GM19099 (cell line): ENCODE data around the gene PACRG.

Source experiments
- POLR2A ChIP-seq: IDR thresholded peaks from 3 replicates; pipeline ENCODE4 v1.6.1; 2011; ENCODE audit warnings: low read depth; ENCODE audit not compliant: insufficient read length; ENCODE audit errors: extremely low read depth

Gene PACRG

DNA sequence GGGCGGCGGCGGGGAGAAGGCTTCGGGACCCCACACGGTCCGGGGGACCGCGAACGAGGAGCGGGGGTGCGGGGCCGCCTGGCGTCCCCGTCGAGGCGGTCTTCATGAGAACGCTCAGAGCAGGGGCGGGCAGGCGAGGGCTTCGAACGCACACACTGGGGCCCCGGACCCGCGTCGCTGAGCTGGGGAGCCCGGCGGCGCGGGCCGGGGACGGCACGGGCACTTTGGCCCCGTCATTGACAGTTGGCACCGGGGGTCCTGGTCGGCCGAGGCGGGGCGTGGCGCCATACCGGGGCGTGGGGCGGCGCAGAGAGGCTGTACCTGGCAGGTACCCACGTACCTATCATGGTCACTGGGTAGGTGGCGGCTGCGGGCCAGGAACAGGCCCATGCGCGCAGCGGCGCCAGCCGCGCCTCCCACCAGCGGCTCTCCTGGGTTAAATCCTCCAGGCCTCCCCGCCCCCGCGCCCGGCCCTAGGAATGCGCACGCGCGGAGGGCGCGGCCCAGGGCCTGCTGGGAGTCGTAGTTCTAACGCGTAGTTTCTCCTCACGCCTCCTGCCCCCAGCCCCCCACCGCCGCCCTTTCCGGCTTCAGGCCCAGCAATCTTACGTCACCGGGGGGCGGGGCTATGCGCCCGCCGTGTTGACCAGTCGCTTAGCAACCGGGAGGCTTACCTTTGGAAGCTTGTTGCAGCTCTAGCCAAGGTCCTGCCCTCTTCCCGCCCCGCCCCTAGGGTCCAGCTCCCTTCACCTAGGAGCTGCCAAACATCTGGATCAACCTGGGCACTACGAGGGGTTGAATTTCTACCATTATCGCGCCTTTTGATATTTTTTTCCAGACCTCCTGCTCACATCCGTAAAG is at the start of gene PACRG, which contains the start of gene PRKN:
Gene PACRG (plus strand): TSS at position 653 of the 861 bp plus-strand sequence.
Gene PRKN (minus strand): TSS at position 445 of the 861 bp plus-strand sequence.
- no peak for TF ChIP-seq POLR2A

DNA sequence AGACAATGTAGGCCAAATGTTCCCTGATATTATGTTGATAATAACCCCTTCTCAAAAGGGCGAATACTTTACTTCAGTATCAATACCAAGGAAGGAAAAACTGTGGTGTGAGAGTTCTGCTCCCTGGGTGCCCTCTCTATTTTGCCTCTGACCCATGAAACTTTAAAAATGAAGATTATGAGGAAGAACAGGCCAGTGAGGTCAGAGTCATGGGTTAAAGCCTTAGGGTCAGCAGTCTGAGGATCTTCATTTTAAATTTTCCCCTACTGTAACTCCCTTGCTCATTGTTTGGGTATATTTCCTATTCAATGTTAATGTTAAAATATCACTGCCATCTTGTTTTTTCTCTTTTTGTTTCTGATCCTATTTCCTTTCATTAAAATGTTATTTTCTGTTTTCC is 48.1 kb upstream of the PACRG start:
- no peak for TF ChIP-seq POLR2A

DNA sequence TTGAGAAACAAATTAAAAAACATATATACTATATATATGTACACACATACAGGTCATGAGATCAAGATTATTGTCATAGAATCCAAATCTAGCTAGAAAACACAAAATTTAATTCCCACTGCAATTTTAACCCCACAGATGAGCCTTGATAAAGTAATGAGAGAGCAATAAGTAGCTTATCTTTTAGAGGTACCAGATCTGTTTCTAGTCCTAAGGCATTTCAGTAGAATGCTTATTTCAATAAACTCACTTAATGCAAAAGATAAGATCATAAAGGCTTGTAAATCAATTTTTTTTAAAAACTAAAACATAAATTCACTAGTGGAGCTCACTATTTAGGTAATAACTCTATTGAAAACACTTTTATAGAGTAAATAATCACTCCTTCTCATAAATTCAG is 47.4 kb upstream of the PACRG start:
- TF ChIP-seq POLR2A = no peak

DNA sequence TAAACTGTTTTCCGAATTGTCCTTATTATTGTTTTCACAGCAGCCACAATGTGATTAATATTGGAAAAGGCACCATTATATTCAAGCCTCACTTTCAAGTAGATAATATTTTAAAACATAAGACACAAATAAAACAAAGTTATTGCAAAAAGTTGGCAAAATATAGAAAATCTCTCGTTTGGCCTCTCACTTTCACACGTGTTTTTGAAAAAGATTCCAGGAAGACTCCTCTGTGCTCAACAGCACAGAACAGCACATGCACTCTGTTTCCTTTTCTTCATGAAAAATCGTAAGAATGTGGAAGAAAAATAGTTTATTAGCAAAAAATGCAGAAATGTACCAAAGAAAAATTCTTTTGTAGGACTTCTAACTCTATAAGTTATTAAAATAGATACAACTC is 46.9 kb upstream of the PACRG start:
- TF ChIP-seq POLR2A = no peak

DNA sequence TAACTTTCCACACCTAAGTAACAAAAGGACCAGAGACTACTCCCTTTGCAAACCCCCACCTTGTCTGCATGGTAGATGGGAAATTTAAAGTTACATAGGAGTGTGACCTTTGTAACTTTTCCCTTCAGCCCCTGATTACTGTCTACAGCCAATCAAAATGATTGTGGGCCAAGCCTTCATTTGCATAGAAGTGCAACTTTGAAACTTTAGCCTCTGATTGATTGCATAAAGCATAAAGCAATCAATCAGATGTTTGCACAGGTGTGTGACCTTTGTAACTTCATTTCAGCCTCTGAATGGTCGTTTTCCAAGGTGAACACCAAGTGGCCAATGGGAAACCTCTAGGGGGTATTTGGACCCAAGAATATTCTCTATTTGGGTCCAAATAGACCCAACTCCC is 46.3 kb upstream of the PACRG start:
- no peak for TF ChIP-seq POLR2A

DNA sequence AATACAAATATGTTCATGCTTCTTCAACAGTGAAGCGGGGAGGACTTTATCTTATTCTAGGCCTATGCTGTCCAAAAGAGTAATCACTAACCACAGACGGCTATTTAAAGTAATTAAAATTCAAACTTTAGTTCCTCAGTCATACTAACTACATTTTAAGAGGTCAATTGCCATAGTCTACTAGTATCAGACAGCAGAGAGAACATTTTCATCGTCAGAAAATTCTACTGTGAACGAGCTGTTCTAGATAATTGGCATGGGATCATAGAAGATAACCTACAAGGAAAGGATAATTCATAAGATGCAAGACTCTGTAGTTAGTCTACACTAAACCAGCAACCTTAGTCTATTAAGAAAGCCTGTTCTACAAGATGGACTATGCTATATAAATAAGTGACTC is 44.6 kb upstream of the PACRG start:
- no peak for TF ChIP-seq POLR2A

DNA sequence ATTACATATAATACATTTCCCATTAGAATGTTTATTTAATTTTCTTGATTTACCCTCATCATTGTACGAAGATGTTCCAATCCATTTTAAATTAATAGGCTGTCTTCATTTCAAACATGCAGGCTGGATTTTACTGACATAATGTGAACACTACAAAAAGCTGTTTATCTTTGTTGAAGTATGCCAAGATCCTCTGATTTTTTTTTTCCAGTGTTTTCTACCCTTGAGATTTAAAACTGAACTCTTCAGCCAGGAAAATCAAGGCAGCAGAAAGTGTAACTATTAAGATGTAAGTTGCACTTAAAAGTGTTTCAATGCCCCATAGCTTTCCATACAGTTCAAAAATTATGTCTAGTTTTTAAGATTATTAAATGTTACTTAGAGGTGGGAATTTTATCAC is 43.7 kb upstream of the PACRG start:
- TF ChIP-seq POLR2A = no peak

DNA sequence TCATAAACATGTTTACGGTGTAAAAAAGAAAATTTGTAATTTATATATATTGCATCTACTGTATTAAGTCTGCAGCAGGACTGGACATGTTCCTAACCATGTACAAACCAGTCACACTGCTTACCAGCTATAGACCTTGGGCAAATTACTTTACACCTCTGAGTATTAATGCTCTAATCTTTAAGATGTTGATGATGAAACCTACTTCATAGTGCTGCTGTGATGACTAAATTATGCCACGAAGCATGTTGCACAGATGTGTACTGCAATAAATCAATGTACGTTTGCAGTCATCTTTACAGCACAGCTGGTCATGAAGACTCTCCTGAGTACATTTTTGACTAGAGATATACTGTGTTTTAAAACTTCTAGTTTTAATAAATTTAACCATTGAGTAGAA is 42.8 kb upstream of the PACRG start:
- no peak for TF ChIP-seq POLR2A

DNA sequence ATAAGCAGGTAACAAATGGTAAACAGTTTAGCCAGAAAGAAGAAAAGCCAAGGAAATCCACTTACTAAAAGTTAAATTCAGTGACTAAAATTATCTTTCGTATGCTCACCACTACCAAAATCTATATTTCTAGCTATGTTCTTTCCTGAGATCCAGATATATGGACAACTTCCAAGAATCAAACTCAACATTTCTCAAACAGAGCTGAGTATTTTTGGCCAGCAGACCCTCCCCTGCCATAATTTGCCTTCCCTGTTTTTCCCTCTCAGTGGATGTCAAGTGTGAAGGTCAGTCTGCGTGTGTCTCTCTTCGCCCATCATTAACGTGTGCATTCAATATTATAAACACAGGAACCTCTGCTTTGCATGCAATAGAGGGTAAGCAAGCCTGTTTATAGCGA is 42.2 kb upstream of the PACRG start:
- TF ChIP-seq POLR2A = no peak

DNA sequence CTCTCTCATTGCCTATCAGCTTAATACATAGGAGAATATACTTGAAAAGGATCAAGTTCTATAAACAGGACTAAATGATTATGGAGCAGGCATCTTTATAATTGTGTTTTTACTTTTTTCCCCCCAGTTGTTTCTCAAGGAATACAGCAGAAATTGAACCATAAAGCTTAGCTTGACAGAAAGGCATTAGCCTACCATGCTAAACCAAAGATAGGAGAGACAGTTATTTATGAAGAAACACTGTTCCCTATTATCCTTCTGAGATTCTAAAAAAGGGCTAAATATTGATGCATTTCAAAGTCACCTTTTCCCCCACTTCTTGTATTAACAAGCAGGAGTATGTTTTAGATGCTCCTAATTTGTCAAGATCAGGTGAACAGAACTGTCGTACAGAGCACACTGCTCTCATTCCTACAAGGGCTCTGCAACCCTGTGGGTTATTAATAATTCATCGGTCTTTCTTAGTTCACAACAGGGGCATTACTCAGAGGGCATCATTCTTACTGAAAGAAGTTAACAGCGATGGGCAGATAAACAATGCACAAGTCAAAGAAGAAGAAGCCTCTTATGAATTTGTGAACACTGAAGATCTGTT is 38.9 kb upstream of the PACRG start:
- no peak for TF ChIP-seq POLR2A

DNA sequence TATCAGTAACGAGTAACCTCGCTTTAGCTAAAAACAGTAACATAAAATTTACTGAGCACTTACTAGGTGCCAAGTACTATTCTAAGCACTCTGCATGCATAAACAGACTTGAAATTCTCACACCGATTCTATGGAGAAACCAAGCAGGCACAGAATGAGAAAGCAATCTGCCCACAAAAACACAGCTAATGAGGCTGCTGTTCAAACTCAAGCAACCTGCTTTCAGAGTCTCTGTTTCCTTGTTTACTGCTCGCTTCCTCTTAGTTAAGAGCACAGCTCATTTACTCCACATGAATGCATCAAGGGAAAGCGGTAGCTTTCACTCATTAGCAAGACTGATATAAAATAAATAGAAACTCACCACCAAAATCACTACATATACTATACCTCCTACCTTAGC is 37.6 kb upstream of the PACRG start:
- TF ChIP-seq POLR2A = no peak

DNA sequence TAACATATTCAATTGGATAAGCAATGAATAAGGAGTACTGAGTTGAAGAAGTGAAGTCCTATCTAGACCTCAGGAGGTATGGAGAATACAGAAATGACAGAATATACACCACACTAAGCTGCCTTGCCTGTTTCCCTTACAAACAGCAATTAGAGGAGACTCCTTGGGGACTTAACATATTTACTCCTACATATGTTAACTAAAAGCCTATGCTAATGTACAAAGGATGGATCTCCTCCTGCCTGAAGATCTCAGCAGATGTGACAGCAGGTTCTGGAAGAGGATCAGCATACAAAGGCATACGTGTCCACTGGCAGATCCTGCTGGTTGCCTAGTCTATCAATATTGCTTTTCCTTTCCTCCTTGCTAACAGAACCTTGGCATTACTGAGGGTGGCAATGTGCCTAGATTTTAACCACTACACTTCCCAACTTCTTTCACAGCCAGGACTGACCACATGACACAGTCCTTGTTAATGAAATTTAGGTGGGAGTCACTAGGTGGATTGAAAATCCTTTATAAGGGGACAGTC is 29.8 kb upstream of the PACRG start:
- no peak for TF ChIP-seq POLR2A

DNA sequence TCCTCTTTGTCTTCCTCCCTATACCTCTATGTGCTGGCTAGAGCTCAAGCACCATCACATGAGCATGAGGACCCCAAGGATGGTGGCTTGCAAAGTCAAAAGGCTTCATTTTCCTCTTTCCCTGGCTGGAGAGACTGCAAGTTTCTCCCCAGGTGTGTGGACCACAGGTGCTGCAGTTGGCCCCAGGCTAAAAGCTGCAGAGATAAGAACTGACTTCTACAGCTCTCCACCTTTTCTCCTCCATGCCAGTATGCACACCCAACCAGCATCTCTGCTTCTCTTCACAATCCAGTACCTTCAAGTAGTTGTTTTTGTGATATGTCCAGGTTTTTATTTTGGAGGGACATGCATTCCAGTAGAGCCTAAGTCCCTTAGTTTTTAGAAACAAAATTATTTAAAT is 29.3 kb upstream of the PACRG start:
- no peak for TF ChIP-seq POLR2A

DNA sequence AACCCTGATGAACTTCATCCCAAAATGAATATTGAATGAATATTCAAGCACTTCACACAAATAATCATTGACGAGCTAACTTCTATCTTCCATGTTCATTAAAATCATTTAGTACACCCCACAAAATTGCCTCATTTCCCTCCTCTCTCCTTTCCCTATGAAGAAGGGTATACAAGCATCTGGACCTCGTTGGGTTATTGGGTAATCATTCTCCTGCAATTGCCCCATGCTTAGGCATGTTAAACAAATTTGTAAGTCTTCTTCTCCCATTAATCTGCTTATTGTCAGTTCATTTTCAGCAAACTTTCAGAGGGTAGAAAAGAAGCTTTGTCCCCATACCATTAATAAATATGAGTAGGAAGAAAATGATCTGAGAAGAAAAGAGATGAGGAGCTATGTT is 27.8 kb upstream of the PACRG start:
- no peak for TF ChIP-seq POLR2A

DNA sequence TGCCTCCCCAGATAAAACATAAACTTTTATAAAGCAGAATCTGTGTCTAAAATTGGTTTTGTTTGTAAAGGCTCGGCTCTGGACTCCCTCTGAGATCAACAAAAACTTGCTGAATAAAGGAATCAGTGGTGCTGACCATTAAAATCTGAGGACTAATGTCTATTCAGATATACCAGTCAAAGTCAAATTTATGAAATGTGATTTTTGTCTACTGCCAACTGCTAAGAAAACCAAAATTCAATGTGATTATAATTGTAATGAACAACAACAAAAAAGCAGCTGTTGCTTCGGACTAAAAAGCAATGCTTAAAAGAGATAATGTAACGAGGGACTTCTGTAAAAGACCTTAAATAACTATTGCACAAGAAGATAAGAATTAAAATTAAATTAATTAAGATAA is 26.8 kb upstream of the PACRG start:
- no peak for TF ChIP-seq POLR2A

DNA sequence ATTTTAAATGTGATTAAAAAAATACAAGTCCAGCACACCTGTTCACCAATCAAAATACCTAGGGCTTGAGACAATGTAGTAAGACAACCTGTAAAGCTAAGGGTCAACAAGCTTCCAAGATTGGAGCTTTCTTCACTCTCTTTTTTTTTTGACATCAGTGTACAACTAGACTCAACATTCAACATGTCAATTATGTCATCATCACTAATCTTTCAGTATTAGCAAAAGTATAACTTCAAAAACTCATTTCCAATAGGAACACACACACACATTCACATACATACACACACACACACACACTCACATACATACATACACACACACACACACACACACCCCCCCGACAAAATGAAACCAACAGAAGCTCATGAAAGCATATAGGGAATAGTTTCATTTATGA is 26.2 kb upstream of the PACRG start:
- TF ChIP-seq POLR2A = no peak
